Measurements from ENCODE around the gene ABCC4. TPM values are rescaled to one million over a fixed set of nuclear protein-coding genes. Genes with fewer than 3 reads are reported as not detected.

The ABCC4 gene
- total and polyA plus RNA-seq, 9 of the 15 experiments (the other 6 are each of a cell fraction or from before 2014, with no cell fraction given) = 9.4 to 46.1 (median 25.4) TPM

DNA sequence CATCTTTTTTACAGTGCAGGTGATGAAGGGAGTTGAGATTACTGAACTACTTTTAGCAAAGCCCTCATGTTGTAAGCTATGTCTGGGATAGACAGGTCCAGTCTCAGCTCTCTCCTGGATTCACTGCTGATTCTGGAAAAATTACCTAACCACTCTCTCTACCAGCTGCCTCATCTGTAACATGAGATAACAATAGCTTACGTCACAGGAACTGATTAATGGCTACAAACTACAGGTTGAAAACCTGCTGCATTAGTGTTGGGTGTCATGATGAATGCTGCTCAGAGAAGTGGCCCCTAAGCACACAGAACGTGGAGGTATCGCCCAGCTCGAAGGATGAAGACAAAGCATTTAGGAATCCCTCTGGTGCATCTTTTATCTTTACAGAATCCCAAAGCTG lies 277.8 kb downstream of the ABCC4 start:
- no peak for DNase-seq (ENCODE audit: extremely low read depth in 1 of 4, low spot score in 3 of 4)
- Histone ChIP-seq H3K79me2 (ENCODE audit: control insufficient read depth, insufficient read depth, low read length) (no peaks in the 10 kb centered on the region), H3K4me1 (replicated peaks in 1 of 2; ENCODE audit: control insufficient read depth in 2 of 2, insufficient read depth in 2 of 2, low read length in 2 of 2) (no peaks in the 10 kb centered on the region), H3K27ac (ENCODE audit: extremely low read depth, low read depth, low read length) (no peak overlapping the region), H4K20me1 (replicated peaks; ENCODE audit: control insufficient read depth, insufficient read depth, low read length) (no peaks in the 10 kb centered on the region), H3K36me3 (ENCODE audit: control insufficient read depth, insufficient read depth, low read length) (peaks cover 15% of the 10 kb centered on the region; the same call in 2 of the 3 replicates), H2AFZ (ENCODE audit: low read depth, low read length) (no peak overlapping the region), H3K27me3 (ENCODE audit: control insufficient read depth in 2 of 2, insufficient read depth in 2 of 2, low read length in 2 of 2) (no peaks in the 10 kb centered on the region), H3K9me3 (replicated peaks; ENCODE audit: control insufficient read depth, insufficient read depth, low read depth, low read length) (no peaks in the 10 kb centered on the region), H3K9me1 (ENCODE audit: control insufficient read depth, insufficient read depth, low read length) (no peaks in the 10 kb centered on the region), H3K9ac (ENCODE audit: insufficient read depth in 1 of 2, low read depth in 2 of 2, low read length in 2 of 2) (no peak overlapping the region), H3K4me3 (no peak overlapping the region), H3K4me2 (ENCODE audit: insufficient read depth, low read length) (no peak overlapping the region)
- TF ChIP-seq, protein P1, sequence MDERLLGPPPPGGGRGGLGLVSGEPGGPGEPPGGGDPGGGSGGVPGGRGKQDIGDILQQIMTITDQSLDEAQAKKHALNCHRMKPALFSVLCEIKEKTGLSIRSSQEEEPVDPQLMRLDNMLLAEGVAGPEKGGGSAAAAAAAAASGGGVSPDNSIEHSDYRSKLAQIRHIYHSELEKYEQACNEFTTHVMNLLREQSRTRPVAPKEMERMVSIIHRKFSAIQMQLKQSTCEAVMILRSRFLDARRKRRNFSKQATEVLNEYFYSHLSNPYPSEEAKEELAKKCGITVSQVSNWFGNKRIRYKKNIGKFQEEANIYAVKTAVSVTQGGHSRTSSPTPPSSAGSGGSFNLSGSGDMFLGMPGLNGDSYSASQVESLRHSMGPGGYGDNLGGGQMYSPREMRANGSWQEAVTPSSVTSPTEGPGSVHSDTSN (CRISPR knock-in tag; IDR thresholded peaks at IDR 0.05; ENCODE audit: low read depth) = no peak
- TF ChIP-seq, protein P1 (tag; conservative IDR thresholded peaks at IDR 0.05; ENCODE audit: low read depth) = 0 out of 2 replicates have a peak, but pooled peaks have one; percentile 6
- TF ChIP-seq CBFA2T3 (IDR thresholded peaks at IDR 0.05) (peak; percentile 12; the same call in 1 of the 2 replicates), TGIF2 (CRISPR knock-in tag; IDR thresholded peaks at IDR 0.05) (no peak), MEIS2 (IDR thresholded peaks at IDR 0.05; ENCODE audit: partially characterized antibody) (peak; percentile 10)
- in situ Hi-C loops (cut with MboI) = no loop called here
- ChIA-PET POLR2A (no interaction called here), CTCF (ENCODE audit: low intra/inter-chr PET ratio) (no interaction called here)
- intact Hi-C loops (cut with micrococcal nuclease) = loop anchor here (10.0 kb wide), 1 partner anchor 381 kb away; no protein-coding TSS in a partner anchor
- 30% methylated on average over 4 of the region's 4 CpGs for WGBS (ENCODE audit: insufficient coverage, low coverage, missing lambda C conversion rate)
- no TSS peak for BruUV-seq (replicated peaks)
- 0 out of 3 replicates have a peak, but pooled peaks have one; percentile 22 for ATAC-seq
- FAIRE-seq = no peak

Data from K562 (cell line).